NOMO-1 treated with dmso at 0.1 percent for 144 hours (cell line): Measurements from ENCODE around the gene LRP8.

Experiments used
- DNase-seq: peaks from one replicate; lab custom pipeline; 2025; ENCODE audit not compliant: unreplicated experiment; lab: John Stamatoyannopoulos, UW

The LRP8 gene

DNA sequence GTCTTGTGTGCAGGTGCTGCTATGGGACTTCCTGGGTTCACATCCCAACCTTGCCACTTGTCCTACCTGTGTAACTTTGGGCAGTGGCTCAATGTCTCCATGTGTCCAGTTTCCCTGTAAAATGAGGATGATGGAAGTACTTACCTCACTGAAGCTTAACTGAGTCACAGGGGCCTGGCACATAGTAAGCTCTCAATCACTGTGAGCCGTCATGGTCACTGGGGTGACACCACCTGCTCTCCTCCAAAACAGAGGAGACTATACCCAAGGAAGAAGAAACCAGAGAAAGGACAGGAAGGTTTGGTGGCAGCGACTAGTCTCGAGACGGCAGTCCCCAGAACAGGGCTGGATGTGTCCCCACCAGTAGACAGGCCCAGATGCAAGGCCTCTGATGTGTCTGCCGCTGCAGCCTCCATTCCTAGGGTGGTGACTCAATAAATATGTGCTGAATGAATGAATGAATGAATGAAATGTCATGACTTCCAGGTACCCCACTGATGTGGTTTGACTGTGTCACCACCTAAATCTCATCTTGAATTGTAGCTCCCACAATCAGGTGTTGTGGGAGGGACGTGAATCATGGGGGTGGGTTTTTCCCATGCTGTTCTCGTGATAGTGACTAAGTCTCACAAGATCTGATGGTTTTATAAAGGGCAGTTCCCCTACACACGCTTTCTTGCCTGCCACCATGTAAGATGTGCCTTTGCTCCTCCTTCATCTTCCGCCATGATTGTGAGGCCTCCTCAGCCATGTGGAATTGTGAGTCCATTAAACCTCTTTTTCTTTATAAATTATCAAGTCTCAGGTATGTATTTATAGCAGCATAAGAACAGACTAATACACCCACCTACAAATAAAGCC is 13.0 kb upstream of the LRP8 start:
- no peak for DNase-seq

DNA sequence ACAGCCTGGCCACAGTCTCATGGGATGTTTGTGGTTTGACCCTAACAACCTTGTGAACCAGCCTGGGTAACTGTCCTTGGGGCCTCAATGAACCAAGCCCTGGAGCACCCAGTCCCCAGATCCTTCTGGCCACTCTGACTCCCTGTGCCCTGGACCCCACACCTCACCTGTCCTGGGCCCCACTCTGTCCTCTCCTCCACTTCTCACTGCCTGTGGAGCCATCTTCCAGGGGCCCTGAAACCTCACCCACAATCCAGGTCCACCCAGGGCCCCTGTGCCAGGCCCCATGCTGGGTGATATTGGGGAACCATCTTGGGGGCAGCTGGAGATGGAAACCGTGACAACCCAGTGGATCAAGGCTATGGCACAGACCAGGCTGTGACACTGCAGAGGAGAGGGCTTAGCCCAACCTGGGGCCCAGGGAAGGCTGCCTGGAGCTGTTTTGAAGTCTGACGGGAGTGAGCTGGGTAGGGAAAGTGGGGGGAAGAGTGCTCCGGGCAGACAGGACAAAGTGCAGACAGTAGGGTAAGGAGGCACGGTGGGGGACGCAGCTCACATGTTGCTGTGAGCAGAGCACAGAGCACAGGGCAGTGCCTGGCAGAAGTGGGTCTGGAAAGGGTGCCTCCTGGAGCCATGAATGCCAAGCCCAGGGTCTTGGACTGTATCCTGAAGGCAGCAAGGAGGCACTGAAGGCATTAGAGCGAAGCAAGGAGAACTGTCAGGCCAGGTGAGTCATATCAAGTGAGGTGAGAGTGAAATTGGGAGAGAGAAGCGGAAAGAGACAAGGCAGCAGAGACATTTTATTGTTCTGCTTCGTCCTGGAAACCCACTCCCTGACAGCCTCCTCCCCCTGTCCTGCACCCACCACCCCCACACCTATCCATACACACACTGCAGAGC is 12.1 kb upstream of the LRP8 start:
- DNase-seq: no peak

DNA sequence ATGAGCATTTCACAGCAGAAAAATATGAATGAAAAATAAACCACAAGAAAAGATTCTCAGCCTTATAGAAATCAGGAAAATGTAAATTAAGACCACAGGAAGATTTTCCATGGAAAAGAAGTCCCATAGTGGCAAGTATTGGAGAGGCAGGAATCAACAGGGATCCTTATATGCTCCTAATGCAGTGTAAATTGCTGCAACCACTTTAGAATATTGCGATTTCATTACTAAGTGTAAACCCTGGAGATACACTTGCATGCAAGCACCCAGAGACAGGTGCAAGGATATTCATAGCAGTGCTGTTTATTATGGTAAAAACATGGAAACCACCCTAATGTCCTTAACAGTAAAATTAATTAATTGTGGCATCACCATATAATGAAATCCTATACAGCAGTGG is 10.6 kb upstream of the LRP8 start:
- no peak for DNase-seq

DNA sequence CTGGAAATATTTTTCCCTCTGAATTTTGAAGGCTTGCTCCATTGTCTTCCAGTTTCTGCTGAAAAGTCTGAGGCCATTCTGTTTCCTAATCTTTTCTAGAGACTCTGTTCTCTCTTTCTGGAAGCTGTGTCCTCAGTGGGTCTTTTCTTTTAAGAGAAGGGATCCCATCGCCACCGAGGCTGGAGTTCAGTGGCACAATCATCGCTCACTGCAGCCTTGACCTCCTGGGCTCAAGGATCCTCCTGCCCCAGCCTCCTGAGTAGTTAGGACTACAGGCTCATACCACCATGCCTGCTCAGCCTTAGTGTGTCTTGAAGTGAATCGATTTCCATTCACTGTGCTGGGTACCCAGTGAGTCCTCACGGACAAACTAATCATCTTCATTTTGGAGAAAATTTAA is 9.6 kb upstream of the LRP8 start:
- no peak for DNase-seq

DNA sequence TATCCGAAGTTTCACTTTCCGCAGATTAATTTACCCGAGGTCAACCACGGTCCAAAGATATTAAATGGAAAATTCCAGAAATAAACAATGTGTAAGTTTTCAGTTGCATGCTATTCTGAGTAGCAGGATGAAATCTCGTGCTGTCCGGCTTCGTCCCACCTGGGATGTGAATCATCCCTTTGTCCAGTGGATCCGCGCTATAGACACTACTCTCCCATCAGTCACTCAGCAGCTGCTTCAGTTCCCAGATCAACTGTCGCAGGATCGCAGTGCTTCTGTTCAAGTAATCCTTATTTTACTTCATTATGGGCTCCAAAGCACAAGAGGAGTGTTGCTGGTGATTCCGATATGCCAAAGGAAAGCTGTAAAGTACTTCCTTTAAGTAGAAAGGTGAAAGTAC is 8.3 kb upstream of the LRP8 start:
- no peak for DNase-seq

DNA sequence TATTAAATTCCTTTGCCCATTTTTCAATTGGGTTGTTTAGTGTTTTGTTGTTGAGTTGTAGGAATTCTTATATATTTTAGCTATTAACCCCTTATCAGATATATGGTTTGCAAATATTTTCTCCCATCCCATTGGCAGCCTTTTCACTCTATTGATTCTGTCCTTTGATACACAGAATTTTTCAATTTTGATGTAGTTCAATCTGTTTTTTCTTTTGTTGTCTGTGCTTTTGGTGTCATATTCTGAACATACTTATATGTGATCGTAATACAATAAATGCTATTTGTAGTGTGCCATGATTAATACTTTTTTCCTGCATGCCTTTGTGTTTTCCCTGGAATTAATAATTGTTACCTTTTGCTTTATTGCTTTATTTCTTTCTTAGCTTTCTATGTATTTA is 7.8 kb upstream of the LRP8 start:
- no peak for DNase-seq

DNA sequence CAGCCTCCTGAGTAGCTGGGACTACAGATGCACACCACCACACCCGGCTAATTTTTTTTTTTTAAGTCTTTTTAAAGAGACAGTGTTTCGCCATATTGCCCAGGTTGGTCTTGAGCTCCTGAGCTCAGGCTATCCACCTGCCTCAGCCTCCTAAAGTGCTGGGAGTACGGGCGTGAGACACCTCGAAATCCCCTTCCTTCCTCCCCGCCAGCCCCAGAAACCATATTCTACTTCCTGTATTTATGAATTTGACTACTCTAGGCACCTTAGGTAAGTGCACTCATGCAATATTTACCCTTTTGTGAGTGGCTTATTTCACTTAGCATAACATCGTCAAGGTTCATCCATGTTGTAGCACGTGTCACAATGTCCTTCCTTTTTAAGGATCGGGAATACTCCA is 6.9 kb upstream of the LRP8 start:
- no peak for DNase-seq

DNA sequence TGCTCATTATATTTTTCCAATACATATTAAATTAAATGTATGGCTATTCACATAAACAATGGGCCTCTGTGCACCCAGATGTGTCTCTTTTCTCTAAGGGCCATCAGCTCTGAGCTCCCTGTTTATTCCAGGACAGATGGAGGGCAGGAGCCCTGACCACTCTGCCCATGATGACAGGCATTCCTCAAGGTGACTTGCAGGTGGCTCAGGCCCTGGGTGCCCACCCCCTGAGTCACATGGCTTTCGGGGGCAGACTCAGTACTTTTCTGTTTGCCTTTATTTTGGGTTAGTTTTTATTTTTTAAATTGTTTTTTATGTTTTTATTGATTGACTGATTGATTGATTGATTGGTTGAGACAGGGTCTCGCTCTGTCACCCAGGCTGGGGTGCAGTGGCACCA is 6.4 kb upstream of the LRP8 start:
- DNase-seq: no peak

DNA sequence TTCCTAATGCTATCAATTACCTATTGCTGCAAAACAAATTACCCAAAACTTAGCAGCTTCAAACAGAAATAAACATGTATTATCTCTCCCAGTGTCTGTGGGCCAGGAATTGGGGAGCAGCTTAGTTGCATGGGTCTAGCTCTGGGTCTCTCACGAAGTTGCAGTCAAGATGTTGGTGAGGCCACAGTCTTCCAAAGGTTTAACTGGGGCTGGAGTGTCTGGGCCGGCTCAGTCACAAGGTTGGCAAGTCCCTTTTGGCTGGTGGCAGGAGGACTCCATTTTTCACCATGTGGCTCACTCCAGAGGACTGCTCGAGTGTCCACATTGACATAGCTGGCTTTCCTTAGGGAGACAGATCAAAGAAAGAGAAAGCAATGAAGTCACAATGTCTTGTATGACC is 5.0 kb upstream of the LRP8 start:
- no peak for DNase-seq

DNA sequence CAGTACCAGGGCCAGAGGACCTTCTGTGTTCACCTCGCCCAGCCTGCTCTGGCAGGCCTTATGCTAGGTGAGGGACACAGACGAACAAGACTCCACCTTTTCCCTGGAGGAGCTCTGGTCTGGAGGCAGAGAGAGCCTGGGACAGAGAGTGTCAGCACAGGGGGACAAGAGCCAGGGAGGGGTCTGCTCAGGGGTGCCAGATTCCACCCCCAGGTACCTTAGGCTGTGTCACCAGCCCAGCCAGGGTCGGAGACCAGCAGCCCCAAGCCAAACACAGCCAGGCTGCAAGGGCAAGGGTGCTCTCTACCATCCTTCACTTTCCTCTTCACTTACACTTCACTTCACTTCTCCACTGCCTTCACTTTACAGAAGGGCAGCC is 4.3 kb upstream of the LRP8 start:
- DNase-seq: no peak

DNA sequence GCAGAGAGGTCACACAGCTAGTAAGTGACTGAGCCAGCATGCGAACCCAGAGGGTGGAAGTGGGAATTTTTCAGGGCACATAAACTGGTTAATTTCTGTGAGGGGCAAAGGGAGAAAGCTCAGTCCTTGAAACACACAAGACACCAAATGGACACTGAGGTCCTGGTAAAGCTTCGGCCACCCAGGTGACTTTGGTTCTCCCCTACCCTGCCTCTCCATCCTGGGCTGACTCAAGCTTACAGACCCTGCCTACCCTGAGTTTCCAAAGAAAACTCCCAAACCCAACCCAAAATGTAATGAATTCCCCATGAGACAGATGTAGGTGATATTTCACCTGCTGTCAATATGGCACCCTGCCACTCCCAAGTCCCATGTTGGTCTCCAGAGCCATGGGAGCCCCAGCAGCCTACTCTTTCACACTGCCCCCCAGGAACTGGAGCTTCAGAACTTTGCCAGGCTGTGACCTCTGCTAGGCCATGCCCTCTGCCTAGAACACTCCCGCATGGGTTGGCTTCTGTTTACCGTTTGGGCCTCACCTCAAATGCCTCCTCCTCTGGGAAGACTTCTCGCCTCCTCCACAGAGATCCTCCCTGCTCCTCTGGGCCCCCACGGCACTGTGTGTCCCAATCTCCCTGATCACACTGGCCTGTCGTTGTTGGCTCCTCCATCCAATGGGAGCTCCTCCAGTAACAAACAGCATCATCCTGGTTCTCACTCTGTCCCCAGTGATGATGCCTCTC is 3.7 kb upstream of the LRP8 start:
- DNase-seq: no peak

DNA sequence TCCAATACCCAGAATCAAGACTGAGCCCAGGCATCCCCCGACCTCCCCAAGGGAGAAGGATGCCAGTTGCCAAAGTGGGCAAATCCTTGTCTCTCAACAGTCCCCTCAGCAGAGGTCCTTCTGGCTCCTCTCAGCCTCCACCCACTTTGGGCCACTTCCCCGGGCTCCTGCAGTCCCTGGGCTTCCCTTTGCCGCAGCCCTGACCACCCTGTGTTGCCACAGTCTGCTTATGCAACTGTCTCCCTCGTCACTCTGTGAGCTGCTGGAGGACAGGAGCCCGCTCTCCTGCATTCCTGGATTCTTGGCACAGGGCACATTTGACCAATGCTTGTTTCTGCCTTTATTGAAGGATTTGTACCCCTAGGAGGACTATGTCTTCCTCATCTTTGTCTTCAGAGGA is 2.9 kb upstream of the LRP8 start:
- DNase-seq: no peak

DNA sequence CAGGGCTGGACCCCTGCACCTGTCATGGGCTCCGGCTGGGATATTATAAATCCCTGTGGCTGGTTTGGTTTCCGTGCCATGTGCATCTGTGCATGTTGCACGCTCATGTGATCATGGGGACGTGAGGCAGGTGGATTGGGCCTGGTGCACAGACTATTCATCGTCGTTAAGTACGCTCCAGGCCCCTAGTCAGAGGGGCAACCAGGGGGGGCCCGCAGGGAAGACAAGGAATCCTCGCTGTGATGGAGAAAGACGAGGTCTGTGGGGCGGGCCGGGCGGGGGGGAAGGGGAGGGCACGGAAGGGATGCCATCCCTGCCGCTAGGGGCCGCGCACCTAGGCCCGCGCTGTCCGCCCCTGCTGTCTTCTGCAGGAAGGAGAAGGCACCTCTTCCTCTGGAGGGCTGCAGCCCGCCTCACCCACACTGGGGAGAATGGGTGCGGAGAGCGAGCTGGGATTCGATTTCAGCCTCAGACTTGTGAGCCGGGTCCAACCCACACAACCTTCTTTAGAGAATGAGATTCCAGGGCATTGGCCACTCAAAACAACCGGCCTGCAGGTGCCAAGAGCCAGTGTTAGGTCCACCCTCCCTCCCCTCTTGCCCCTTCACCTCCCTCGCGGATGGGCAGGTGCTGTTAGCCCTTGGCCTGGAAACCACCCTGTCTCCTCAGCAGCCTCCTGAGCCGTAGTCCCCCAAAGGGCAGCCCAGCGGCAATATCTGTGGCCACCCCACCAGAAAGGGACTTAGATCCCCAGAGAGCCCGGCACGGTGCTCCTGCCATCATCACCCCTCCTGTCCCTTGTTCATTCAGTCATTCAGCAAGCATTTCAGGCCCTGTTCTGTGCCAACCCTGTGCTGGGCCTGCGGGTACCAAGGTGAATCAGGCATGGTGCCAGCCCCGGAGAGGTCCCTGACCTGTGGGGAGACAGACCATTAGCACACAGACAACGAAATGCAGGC is 950 bp upstream of the LRP8 start:
- no peak for DNase-seq

DNA sequence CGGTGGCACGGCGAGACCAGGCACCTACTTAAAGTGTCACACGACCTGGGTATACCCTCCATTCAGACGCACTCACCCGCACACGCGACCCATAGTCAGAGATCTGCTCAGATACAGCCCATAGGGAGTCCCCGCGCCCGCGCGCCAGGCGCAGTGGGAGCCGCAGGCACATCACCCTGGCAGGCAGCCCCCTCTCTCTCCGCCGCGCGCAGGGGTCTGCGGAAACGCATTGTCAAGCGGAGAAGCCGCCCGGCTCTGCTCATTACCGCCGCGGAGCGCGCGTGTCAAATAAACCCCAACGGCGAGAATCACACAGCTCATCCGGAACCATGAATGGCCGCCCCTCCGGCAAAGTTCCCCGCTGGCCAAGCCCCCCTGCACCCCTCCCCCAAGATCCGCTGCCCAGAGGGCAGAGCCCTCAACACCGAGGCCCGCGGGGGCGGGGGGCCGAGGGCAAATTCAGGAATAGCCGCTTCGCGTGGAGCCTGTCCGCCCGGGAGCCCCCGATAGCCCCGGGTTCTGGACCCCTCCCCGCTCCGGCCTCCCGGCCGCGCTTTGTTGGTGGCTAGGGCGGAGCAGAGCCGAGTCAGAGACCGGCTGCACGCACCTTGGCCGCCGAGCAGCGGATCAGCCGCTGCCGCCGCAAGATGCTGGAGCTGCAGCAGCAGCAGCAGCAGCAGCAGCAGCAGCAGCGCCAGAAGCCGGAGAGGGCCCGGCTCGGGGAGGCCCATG is 522 bp downstream of the LRP8 start:
- peak; percentile 27 for DNase-seq

DNA sequence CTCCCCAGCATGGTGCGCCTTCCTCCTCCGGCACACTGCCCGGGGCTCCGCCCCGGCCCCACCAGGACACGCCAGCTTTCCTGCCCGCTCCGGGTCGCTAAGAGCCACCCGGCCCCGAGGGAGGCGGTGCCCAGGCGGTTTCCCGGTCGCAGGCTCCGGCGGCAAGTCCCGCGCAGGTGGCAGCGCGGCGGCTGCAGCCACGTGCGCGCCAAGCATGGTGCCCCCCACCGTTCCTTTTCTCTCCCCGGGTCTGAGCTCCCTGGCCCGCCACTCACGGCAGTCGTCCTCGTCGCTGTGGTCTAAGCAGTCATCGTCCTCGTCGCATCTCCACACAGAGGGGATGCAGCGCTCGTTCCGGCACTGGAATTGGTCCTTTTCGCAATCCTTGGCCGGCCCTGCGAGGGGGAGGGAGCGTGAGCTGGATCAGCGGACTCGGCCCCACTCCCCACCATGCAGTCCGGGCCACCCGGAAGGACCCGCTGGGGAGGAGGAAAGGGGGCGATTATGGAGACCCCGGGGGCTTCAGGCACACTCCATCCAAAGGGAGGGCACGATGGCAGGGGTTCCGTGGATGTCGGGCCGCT is 1.2 kb downstream of the LRP8 start:
- no peak for DNase-seq

DNA sequence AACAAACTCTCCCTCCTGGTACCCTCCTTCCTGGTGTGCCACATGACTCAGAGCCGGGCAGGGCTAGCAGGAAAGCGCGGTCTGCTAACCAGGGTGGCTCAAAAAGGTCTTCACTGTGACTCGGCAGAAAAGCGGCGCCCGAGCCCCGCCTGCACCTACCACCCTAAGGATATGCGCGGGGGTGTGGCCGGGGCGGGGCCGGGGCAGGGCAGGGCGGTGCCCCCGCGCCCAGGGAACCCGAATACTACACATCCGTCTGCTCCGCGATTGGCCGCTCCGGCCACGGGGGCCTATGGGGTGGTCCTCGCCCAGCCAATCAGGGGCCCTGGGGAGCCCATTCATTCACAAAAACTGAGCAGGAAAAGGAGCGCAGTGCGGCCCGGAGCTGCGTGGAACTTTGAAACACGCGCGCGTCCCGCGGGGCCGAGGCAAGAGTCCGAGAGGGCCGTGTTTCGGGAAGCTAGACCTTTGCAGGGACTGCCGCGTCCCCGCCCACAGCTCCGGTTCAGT is 1.7 kb downstream of the LRP8 start:
- peak; percentile 97 for DNase-seq

DNA sequence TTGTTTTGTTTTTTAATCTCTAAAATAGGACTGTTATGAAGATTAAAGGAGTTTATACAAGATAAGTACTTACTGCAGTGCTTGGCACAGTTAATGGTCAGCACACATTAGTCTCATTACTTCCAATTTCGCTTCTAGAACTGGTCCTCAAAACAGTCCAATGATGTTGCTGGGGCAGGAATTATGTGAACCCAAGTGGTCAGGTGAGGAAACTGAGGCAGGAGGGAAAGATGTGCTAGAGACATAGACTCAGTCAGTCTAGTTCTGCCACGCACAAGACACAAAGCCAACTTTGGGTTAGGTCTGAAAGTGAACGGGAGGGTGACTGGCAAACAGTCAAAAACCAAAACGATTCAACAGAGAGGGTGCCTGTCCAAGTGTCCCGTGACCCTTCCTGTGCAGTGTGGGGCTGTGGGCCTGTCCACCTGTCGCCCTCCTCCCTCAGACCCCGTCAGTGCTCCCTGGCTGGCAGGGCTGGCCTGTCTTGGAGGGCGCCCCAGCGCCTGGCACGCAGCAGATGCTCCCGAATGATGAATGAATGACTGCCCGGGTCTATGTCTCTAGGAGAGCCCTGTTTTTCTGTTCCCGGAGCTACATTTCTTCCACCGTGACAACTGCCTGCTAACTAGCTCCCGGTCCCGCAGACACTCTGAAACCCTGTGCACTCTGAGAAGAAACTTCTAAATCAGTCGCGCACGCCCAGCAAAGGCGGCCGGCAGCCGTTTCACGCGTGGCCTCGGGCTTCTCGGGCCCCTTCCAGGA is 2.4 kb downstream of the LRP8 start:
- no peak for DNase-seq

DNA sequence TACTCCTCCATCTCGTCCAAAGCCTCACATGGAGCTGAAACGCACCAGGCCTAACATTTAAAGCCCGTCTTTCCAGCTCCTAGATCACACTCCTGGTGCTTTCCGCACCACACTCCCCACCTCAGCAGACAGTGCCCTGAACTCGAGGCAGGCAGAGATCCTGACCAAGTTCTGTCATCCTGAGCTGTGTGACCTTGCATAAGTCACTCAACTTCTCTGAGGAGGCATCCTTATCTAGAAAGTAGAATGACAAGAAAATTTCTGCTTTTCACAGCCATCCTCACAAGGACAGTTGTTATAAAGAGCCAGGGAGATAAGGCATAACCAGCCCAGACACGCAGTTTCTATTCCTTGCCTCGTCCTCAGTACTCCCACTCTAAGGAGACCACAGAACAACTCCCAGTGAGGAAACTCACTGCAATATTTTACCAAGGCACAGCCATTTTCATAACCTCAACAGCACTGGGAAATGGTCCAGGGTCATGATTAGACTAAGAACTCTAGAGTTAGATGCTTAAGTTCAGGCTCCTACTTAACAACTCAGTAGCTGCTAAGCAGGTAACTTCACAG is 3.1 kb downstream of the LRP8 start:
- DNase-seq: no peak
